ENCODE results near the gene FGF16. TPM values are rescaled to one million over a fixed set of nuclear protein-coding genes. Genes with fewer than 3 reads are reported as not detected.
"Not testable (repeated sequence)": the region's sequence is repeated elsewhere in the genome, so short reads cannot be mapped to it uniquely, and the experiment has no call there.

The FGF16 gene
- under 1 TPM in 1 of 3 donors, not detected in 2; 0.16 TPM for total RNA-seq

DNA sequence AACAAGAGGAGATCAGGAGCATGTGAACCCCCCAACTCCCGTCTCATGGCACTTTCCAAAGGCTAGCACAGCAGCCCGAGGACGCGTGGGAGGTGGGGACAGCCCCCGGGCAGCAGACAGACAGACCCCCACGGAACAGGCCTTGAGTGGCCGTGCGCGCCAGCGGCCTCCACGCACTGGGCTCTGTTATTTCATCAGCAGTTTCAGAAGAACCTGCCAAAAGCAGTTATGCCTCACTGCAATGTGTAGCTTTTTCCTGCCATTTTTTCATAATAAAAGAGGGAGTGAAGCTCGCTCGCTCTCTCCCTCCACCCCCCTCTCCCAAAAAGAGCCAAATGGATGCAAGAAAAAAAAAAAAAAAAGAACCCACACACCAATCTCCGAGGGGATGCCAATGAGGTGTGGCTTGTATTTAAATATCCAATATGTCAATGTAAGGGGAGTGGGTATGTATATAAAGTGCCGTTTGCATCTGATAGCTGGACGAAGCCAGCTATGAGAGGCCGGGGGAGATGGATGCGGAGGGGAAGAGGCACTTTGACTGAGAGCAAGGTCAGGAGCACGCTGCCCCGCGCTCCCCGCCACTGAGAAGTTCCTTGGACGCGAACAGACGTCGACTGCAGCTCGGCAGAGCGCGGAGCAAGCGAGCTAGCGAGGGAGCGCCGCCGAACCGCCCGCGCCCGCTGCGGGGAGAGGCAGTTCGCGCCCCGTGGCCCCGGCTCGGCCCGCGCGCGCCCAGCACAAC, at the start of gene FGF16:
Gene FGF16 (plus strand): TSS at position 482 of the 745 bp plus-strand sequence. CDS start 286 bp downstream, outside the sequence.
- no peak within 1 kb of the TSS for H3K27ac ChIP-seq
- H3K27me3 ChIP-seq = peaks cover 0 to 35% of the 10 kb centered on the region in 2 donors
- no peaks in the 10 kb centered on the region for H3K36me3 ChIP-seq
- intact Hi-C loops (cut with DNase I; ENCODE audit: low total_unique reads) = no loop called here
- H3K4me3 ChIP-seq = peak within 1 kb of the TSS; percentile 32 to 59 (median 33)
- no peak for DNase-seq (ENCODE audit: low spot score in 2 of 2)
- TF ChIP-seq POLR2A (IDR thresholded peaks at IDR 0.05) (no peak), POLR2AphosphoS5 (IDR thresholded peaks at IDR 0.05) (no peak)
- TF ChIP-seq, protein P1, sequence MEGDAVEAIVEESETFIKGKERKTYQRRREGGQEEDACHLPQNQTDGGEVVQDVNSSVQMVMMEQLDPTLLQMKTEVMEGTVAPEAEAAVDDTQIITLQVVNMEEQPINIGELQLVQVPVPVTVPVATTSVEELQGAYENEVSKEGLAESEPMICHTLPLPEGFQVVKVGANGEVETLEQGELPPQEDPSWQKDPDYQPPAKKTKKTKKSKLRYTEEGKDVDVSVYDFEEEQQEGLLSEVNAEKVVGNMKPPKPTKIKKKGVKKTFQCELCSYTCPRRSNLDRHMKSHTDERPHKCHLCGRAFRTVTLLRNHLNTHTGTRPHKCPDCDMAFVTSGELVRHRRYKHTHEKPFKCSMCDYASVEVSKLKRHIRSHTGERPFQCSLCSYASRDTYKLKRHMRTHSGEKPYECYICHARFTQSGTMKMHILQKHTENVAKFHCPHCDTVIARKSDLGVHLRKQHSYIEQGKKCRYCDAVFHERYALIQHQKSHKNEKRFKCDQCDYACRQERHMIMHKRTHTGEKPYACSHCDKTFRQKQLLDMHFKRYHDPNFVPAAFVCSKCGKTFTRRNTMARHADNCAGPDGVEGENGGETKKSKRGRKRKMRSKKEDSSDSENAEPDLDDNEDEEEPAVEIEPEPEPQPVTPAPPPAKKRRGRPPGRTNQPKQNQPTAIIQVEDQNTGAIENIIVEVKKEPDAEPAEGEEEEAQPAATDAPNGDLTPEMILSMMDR (IDR thresholded peaks at IDR 0.05) = no peak
- no peaks in the 10 kb centered on the region for H3K4me1 ChIP-seq
- no peaks in the 10 kb centered on the region for H3K9me3 ChIP-seq

GRCh38 chrX:77398330-77398954, 48.7 kb upstream of the FGF16 start:
- Histone ChIP-seq H3K4me3 (no peak overlapping the region), H3K36me3 (no peaks in the 10 kb centered on the region), H3K4me1 (no peaks in the 10 kb centered on the region), H3K27me3 (no peaks in the 10 kb centered on the region), H3K27ac (no peak overlapping the region), H3K9me3 (no peaks in the 10 kb centered on the region)
- TF ChIP-seq, protein P1 (IDR thresholded peaks at IDR 0.05) = no peak
- TF ChIP-seq POLR2AphosphoS5 (IDR thresholded peaks at IDR 0.05) (no peak), POLR2A (IDR thresholded peaks at IDR 0.05) (no peak)
- intact Hi-C loops (cut with DNase I; ENCODE audit: low total_unique reads) = loop anchor here (10.0 kb wide), 1 partner anchor 1926 kb away; no protein-coding TSS in a partner anchor
- no peak for DNase-seq (ENCODE audit: low spot score in 2 of 2)

DNA sequence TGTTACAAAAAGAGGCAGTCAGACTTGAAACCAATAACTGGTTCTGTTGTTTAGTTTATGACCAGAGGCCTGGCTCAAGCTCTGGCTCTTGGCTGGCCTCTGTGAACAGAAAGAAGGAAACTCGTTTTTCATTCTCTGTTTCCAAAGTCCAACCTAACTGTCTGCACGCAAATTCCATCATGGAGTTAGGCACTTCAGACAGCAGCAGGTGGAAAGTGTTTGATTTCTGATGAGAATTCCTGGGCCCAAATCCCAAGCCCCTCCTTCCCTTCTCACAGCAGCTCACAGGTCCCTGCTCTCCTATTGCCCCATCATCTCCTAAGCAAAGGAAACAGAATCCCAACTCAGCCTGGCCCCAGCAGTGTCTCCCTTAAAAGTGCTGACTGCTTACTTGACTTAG, 42.8 kb upstream of the FGF16 start:
- Histone ChIP-seq H3K27me3 (no peaks in the 10 kb centered on the region), H3K27ac (no peak overlapping the region), H3K4me1 (no peaks in the 10 kb centered on the region), H3K9me3 (peaks cover 0 to 2% of the 10 kb centered on the region in 2 donors), H3K36me3 (no peaks in the 10 kb centered on the region), H3K4me3 (no peak overlapping the region)
- TF ChIP-seq POLR2A (IDR thresholded peaks at IDR 0.05) = no peak
- TF ChIP-seq, protein P1 (IDR thresholded peaks at IDR 0.05) = no peak
- TF ChIP-seq POLR2AphosphoS5 (IDR thresholded peaks at IDR 0.05) = no peak
- no peak for DNase-seq (ENCODE audit: low spot score in 2 of 2)
- intact Hi-C loops (cut with DNase I; ENCODE audit: low total_unique reads) = no loop called here

- H3K27me3 ChIP-seq = peaks cover 0 to 17% of the 10 kb centered on the region in 2 donors
- H3K4me1 ChIP-seq; DNase-seq (ENCODE audit: low spot score in 2 of 2); intact Hi-C loops (cut with DNase I; ENCODE audit: low total_unique reads); H3K27ac ChIP-seq; H3K36me3 ChIP-seq; H3K4me3 ChIP-seq: not testable (repeated sequence)
- H3K9me3 ChIP-seq = peaks cover 0 to 11% of the 10 kb centered on the region in 2 donors
Observed at GRCh38 chrX:77407821-77408220, 39.4 kb upstream of the FGF16 start.

DNA sequence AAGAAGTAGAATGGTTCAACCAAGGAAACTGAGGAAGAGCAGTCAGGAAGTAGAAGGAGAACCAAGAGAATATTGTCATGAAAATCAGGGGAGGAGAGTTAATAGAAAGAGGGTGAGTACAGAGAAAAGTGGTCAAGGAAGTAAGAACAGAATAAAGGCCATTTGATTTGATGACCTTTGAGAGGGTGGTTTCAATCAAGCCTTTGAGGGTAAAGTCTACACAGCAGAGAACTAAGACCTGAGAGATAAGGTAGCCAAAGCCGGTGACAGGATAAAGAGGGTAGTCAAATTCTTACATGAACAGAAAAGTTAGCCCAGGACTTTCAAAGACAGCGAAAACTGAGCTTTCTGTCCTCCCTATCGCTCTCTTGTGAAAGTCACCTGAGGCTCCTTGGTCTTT, 34.6 kb upstream of the FGF16 start:
- H3K27me3 ChIP-seq = peaks cover 0 to 43% of the 10 kb centered on the region in 2 donors
- no peak overlapping the region for H3K4me3 ChIP-seq
- TF ChIP-seq POLR2A (IDR thresholded peaks at IDR 0.05) = no peak
- no peak for TF ChIP-seq POLR2AphosphoS5 (IDR thresholded peaks at IDR 0.05)
- TF ChIP-seq, protein P1 (IDR thresholded peaks at IDR 0.05) = no peak
- H3K4me1 ChIP-seq = no peaks in the 10 kb centered on the region
- peaks cover 0 to 11% of the 10 kb centered on the region in 2 donors for H3K9me3 ChIP-seq
- no peak overlapping the region for H3K27ac ChIP-seq
- H3K36me3 ChIP-seq = no peaks in the 10 kb centered on the region
- no peak for DNase-seq (ENCODE audit: low spot score in 2 of 2)
- intact Hi-C loops (cut with DNase I; ENCODE audit: low total_unique reads) = no loop called here

Measured in breast epithelium (tissue), 4 donors.